Measurements from ENCODE around the gene ABCB1.

The ABCB1 gene

DNA sequence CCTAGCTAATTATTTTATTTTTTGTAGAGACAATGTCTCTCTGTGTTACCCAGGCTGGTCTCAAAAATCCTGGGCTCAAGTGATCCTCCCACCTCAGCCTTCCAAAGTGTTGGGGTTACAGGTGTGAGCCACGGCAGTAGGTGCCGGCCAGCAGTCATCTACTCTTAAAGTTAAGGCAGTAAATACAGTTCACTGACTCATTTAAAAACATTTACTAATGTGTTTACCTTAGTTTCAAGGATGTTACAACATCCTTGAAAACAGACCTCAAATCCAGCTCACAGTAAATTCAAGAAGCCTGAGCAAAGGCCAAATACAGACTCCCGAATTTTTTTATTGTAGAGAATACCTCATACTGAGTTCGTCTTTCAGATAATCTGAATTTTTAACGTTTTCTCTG, 95.6 kb downstream of the ABCB1 start:
- Histone ChIP-seq H2BK15ac (replicated peaks; ENCODE audit: low read depth) (no peak overlapping the region), H2BK5ac (ENCODE audit: low read length) (no peak overlapping the region), H3K27ac (ENCODE audit: low read depth, low read length) (no peak overlapping the region), H3K79me1 (ENCODE audit: low read length) (no peaks in the 10 kb centered on the region), H3K79me2 (ENCODE audit: control insufficient read depth, insufficient read depth, low read length) (no peaks in the 10 kb centered on the region), H3K18ac (ENCODE audit: low read length) (no peak overlapping the region), H3K4ac (ENCODE audit: low read depth, low read length) (no peak overlapping the region), H3K9ac (ENCODE audit: low read length) (no peak overlapping the region), H3K27me3 (ENCODE audit: insufficient read depth, low read length, poor library complexity) (no peaks in the 10 kb centered on the region), H3K4me2 (ENCODE audit: low read length) (no peak overlapping the region), H3K23ac (ENCODE audit: low read length) (no peak overlapping the region), H3K4me1 (ENCODE audit: control insufficient read depth, low read depth, low read length) (no peaks in the 10 kb centered on the region), H4K8ac (ENCODE audit: low read depth, low read length) (no peak overlapping the region), H2BK120ac (ENCODE audit: low read depth, low read length) (no peak overlapping the region), H3K4me3 (ENCODE audit: low read length) (no peak overlapping the region), H3K36me3 (ENCODE audit: control insufficient read depth, insufficient read depth, low read length) (no peaks in the 10 kb centered on the region), H3K56ac (ENCODE audit: low read length) (no peak overlapping the region), H4K5ac (ENCODE audit: low read length) (no peak overlapping the region), H2AK5ac (ENCODE audit: low read length) (no peak overlapping the region)
- WGBS (ENCODE audit: extremely low coverage, insufficient coverage, low lambda C conversion rate) = no CpG with 5 or more reads among the region's 5 CpGs
- no peak for DNase-seq

DNA sequence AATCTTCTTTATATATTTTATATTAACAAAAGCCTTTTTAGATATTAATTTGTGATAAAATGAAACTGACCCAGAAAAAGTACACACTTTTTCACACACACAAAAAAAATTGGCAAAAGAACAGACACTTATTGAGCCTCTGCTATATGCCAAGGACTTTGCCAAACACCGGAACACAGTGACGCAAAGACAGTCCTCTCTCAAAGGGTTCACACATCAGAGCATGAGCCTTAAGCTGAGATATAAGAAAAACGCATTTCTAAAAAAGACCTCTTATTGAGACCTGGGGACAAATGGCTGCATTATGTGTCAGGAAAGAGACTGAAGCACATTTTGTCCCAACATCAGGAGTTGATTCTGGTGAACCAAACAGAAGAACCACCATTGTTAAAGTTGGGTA, 101.2 kb downstream of the ABCB1 start:
- no peak overlapping the region for H2AK5ac ChIP-seq (ENCODE audit: low read length)
- H3K4me1 ChIP-seq (ENCODE audit: control insufficient read depth, low read depth, low read length) = no peaks in the 10 kb centered on the region
- peak overlapping the region; percentile 12 for H2BK120ac ChIP-seq (ENCODE audit: low read depth, low read length)
- H3K27me3 ChIP-seq (ENCODE audit: insufficient read depth, low read length, poor library complexity) = no peaks in the 10 kb centered on the region
- no peak overlapping the region for H3K18ac ChIP-seq (ENCODE audit: low read length)
- H3K9ac ChIP-seq (ENCODE audit: low read length) = no peak overlapping the region
- H3K4me3 ChIP-seq (ENCODE audit: low read length) = no peak overlapping the region
- no peaks in the 10 kb centered on the region for H3K79me1 ChIP-seq (ENCODE audit: low read length)
- no peak overlapping the region for H4K5ac ChIP-seq (ENCODE audit: low read length)
- H3K36me3 ChIP-seq (ENCODE audit: control insufficient read depth, insufficient read depth, low read length) = no peaks in the 10 kb centered on the region
- DNase-seq = no peak
- no peaks in the 10 kb centered on the region for H3K79me2 ChIP-seq (ENCODE audit: control insufficient read depth, insufficient read depth, low read length)
- no peak overlapping the region for H3K4ac ChIP-seq (ENCODE audit: low read depth, low read length)
- no peak overlapping the region for H3K4me2 ChIP-seq (ENCODE audit: low read length)
- H2BK15ac ChIP-seq (replicated peaks; ENCODE audit: low read depth) = no peak overlapping the region
- no CpG with 5 or more reads among the region's 3 CpGs for WGBS (ENCODE audit: extremely low coverage, insufficient coverage, low lambda C conversion rate)
- no peak overlapping the region for H3K27ac ChIP-seq (ENCODE audit: low read depth, low read length)
- H3K23ac ChIP-seq (ENCODE audit: low read length) = no peak overlapping the region
- H4K8ac ChIP-seq (ENCODE audit: low read depth, low read length) = no peak overlapping the region
- no peak overlapping the region for H2BK5ac ChIP-seq (ENCODE audit: low read length)
- no peak overlapping the region for H3K56ac ChIP-seq (ENCODE audit: low read length)

DNA sequence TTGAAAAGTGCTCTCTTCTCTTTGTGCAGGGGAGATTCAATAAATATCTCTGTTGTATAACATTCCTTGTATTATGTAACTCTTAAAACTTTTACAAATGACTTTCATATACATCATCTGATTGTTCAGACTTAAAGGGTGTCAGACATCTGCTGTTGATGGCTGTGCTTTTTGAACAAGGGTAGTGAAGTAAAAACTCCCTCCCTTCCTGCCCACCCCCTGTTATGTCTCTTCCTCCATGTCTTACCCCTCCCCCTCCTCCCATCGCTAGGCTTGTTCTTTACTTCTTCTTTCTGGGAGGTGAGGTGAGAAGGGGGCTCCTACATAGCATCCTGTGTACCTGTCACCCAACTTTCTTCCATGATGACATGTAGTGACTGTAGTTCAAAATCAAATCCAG, 101.8 kb downstream of the ABCB1 start:
- no peak overlapping the region for H2BK120ac ChIP-seq (ENCODE audit: low read depth, low read length)
- H4K8ac ChIP-seq (ENCODE audit: low read depth, low read length) = no peak overlapping the region
- no peak overlapping the region for H3K27ac ChIP-seq (ENCODE audit: low read depth, low read length)
- no peak overlapping the region for H3K56ac ChIP-seq (ENCODE audit: low read length)
- no CpG with 5 or more reads among the region's 1 CpG for WGBS (ENCODE audit: extremely low coverage, insufficient coverage, low lambda C conversion rate)
- DNase-seq = no peak
- H3K4me1 ChIP-seq (ENCODE audit: control insufficient read depth, low read depth, low read length) = no peaks in the 10 kb centered on the region
- no peak overlapping the region for H2BK15ac ChIP-seq (replicated peaks; ENCODE audit: low read depth)
- no peaks in the 10 kb centered on the region for H3K79me1 ChIP-seq (ENCODE audit: low read length)
- no peaks in the 10 kb centered on the region for H3K36me3 ChIP-seq (ENCODE audit: control insufficient read depth, insufficient read depth, low read length)
- no peak overlapping the region for H3K4ac ChIP-seq (ENCODE audit: low read depth, low read length)
- H3K9ac ChIP-seq (ENCODE audit: low read length) = no peak overlapping the region
- no peak overlapping the region for H3K18ac ChIP-seq (ENCODE audit: low read length)
- no peak overlapping the region for H3K4me2 ChIP-seq (ENCODE audit: low read length)
- no peak overlapping the region for H3K23ac ChIP-seq (ENCODE audit: low read length)
- H3K27me3 ChIP-seq (ENCODE audit: insufficient read depth, low read length, poor library complexity) = no peaks in the 10 kb centered on the region
- H2BK5ac ChIP-seq (ENCODE audit: low read length) = no peak overlapping the region
- H3K79me2 ChIP-seq (ENCODE audit: control insufficient read depth, insufficient read depth, low read length) = no peaks in the 10 kb centered on the region
- no peak overlapping the region for H2AK5ac ChIP-seq (ENCODE audit: low read length)
- no peak overlapping the region for H3K4me3 ChIP-seq (ENCODE audit: low read length)
- no peak overlapping the region for H4K5ac ChIP-seq (ENCODE audit: low read length)

DNA sequence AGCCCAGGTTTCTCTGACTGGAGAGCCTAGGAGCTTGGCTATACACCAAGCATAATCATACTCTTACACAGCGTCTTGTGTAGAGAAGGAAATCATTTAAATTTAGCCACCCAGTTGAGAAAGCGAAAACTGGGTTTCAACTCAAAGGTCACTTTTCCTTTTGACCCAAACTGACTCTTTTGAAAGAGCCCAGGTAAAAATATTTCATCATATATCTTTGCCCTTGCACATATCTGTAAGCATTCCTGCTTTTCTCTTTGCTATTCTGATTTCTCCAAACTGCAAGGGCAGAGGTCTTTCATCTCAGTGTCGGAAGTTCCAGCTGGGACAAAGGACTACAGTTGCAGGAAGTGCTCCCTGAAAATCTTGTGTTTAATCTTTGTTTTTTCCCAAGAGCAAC, 103.2 kb downstream of the ABCB1 start:
- no peak overlapping the region for H3K56ac ChIP-seq (ENCODE audit: low read length)
- no peaks in the 10 kb centered on the region for H3K79me2 ChIP-seq (ENCODE audit: control insufficient read depth, insufficient read depth, low read length)
- no peak overlapping the region for H2BK15ac ChIP-seq (replicated peaks; ENCODE audit: low read depth)
- H3K4me3 ChIP-seq (ENCODE audit: low read length) = no peak overlapping the region
- H3K4me2 ChIP-seq (ENCODE audit: low read length) = no peak overlapping the region
- no peaks in the 10 kb centered on the region for H3K79me1 ChIP-seq (ENCODE audit: low read length)
- H3K23ac ChIP-seq (ENCODE audit: low read length) = no peak overlapping the region
- H3K27ac ChIP-seq (ENCODE audit: low read depth, low read length) = no peak overlapping the region
- no peaks in the 10 kb centered on the region for H3K36me3 ChIP-seq (ENCODE audit: control insufficient read depth, insufficient read depth, low read length)
- no CpG with 5 or more reads among the region's 3 CpGs for WGBS (ENCODE audit: extremely low coverage, insufficient coverage, low lambda C conversion rate)
- no peak overlapping the region for H3K4ac ChIP-seq (ENCODE audit: low read depth, low read length)
- no peak overlapping the region for H3K9ac ChIP-seq (ENCODE audit: low read length)
- H2AK5ac ChIP-seq (ENCODE audit: low read length) = no peak overlapping the region
- no peaks in the 10 kb centered on the region for H3K27me3 ChIP-seq (ENCODE audit: insufficient read depth, low read length, poor library complexity)
- H4K5ac ChIP-seq (ENCODE audit: low read length) = no peak overlapping the region
- no peaks in the 10 kb centered on the region for H3K4me1 ChIP-seq (ENCODE audit: control insufficient read depth, low read depth, low read length)
- no peak overlapping the region for H4K8ac ChIP-seq (ENCODE audit: low read depth, low read length)
- no peak for DNase-seq
- no peak overlapping the region for H2BK120ac ChIP-seq (ENCODE audit: low read depth, low read length)
- H2BK5ac ChIP-seq (ENCODE audit: low read length) = no peak overlapping the region
- no peak overlapping the region for H3K18ac ChIP-seq (ENCODE audit: low read length)

DNA sequence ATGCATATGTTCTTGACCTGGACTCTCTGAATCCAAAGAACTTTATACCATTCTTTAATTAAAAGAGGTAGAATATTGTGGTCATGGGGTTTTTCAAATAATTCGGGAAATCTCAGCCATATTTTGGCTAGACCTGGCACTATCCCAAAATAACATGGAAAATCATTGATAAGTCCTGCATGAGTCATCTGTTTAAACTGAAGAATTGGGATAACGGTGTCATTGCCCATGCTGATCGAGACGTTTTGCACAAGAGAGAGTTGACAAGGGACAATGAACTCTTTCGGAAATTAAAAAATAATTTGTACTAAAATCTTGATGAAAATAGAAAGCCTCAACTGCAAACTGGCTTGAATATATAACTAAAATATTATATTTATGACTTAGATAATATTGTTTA, 105.3 kb downstream of the ABCB1 start:
- WGBS (ENCODE audit: extremely low coverage, insufficient coverage, low lambda C conversion rate) = no CpG with 5 or more reads among the region's 5 CpGs
- no peak overlapping the region for H2AK5ac ChIP-seq (ENCODE audit: low read length)
- H3K4me1 ChIP-seq (ENCODE audit: control insufficient read depth, low read depth, low read length) = no peaks in the 10 kb centered on the region
- no peaks in the 10 kb centered on the region for H3K79me1 ChIP-seq (ENCODE audit: low read length)
- no peak overlapping the region for H3K9ac ChIP-seq (ENCODE audit: low read length)
- H3K27me3 ChIP-seq (ENCODE audit: insufficient read depth, low read length, poor library complexity) = no peaks in the 10 kb centered on the region
- H4K5ac ChIP-seq (ENCODE audit: low read length) = no peak overlapping the region
- no peak overlapping the region for H2BK120ac ChIP-seq (ENCODE audit: low read depth, low read length)
- no peak overlapping the region for H3K18ac ChIP-seq (ENCODE audit: low read length)
- no peak overlapping the region for H3K4ac ChIP-seq (ENCODE audit: low read depth, low read length)
- H4K8ac ChIP-seq (ENCODE audit: low read depth, low read length) = no peak overlapping the region
- no peak overlapping the region for H3K23ac ChIP-seq (ENCODE audit: low read length)
- H3K27ac ChIP-seq (ENCODE audit: low read depth, low read length) = no peak overlapping the region
- H3K4me3 ChIP-seq (ENCODE audit: low read length) = no peak overlapping the region
- H2BK15ac ChIP-seq (replicated peaks; ENCODE audit: low read depth) = no peak overlapping the region
- H3K56ac ChIP-seq (ENCODE audit: low read length) = no peak overlapping the region
- H3K36me3 ChIP-seq (ENCODE audit: control insufficient read depth, insufficient read depth, low read length) = no peaks in the 10 kb centered on the region
- no peak overlapping the region for H2BK5ac ChIP-seq (ENCODE audit: low read length)
- no peak for DNase-seq
- H3K79me2 ChIP-seq (ENCODE audit: control insufficient read depth, insufficient read depth, low read length) = no peaks in the 10 kb centered on the region
- no peak overlapping the region for H3K4me2 ChIP-seq (ENCODE audit: low read length)

DNA sequence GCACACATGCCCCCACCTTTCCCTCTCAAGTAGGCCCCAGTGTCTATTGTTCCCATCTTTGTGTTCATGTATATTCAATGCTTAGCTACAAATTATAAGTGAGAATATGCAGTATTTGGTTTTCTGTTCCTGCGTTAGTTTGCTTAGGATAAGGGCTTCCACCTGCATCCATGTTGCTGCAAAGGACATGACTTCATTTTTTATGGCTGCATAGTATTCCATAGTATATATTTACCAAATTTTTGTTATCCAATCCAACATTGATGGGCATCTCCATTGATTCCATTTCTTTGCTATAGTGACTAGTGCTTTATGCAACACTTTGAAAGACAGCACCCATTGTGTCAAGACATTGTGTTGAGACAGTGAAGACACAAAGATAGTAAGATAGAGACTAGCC, 106.2 kb downstream of the ABCB1 start:
- Histone ChIP-seq H4K8ac (ENCODE audit: low read depth, low read length) (no peak overlapping the region), H3K18ac (ENCODE audit: low read length) (no peak overlapping the region), H3K9ac (ENCODE audit: low read length) (no peak overlapping the region), H3K56ac (ENCODE audit: low read length) (no peak overlapping the region), H4K5ac (ENCODE audit: low read length) (no peak overlapping the region), H2BK120ac (ENCODE audit: low read depth, low read length) (no peak overlapping the region), H3K4me2 (ENCODE audit: low read length) (no peak overlapping the region), H2BK5ac (ENCODE audit: low read length) (no peak overlapping the region), H3K79me1 (ENCODE audit: low read length) (no peaks in the 10 kb centered on the region), H3K36me3 (ENCODE audit: control insufficient read depth, insufficient read depth, low read length) (no peaks in the 10 kb centered on the region), H3K27ac (ENCODE audit: low read depth, low read length) (no peak overlapping the region), H3K4me3 (ENCODE audit: low read length) (no peak overlapping the region), H3K79me2 (ENCODE audit: control insufficient read depth, insufficient read depth, low read length) (no peaks in the 10 kb centered on the region), H2AK5ac (ENCODE audit: low read length) (no peak overlapping the region), H3K27me3 (ENCODE audit: insufficient read depth, low read length, poor library complexity) (no peaks in the 10 kb centered on the region), H3K23ac (ENCODE audit: low read length) (no peak overlapping the region), H2BK15ac (replicated peaks; ENCODE audit: low read depth) (no peak overlapping the region), H3K4me1 (ENCODE audit: control insufficient read depth, low read depth, low read length) (no peaks in the 10 kb centered on the region), H3K4ac (ENCODE audit: low read depth, low read length) (no peak overlapping the region)
- DNase-seq = no peak
- WGBS (ENCODE audit: extremely low coverage, insufficient coverage, low lambda C conversion rate) = no CpG with 5 or more reads among the region's 1 CpG

Measured in mesendoderm (in vitro differentiated cells).